Kidney epithelial cell (primary cell): ENCODE measurements around the gene REELD1. TPM values are rescaled to one million over a fixed set of nuclear protein-coding genes. Genes with fewer than 3 reads are reported as not detected.
A peak's percentile ranks its signal among the peaks of the same experiment; 100 is the strongest.

ENCODE experiments used
- DNase-seq: peaks from one replicate; pipeline ENCODE4 v3.0.0-alpha.2; 2010; ENCODE audit warnings: low read depth
- H3K27me3 ChIP-seq: 2 replicates; pipeline ENCODE4 v1.6.0; 2011; ENCODE audit warnings: low read length; ENCODE audit not compliant: control insufficient read depth, insufficient read depth
- H3K36me3 ChIP-seq: 2 replicates; pipeline ENCODE4 v1.5.1; 2011; ENCODE audit warnings: low read length; ENCODE audit not compliant: control insufficient read depth, insufficient read depth
- H3K4me3 ChIP-seq: 2 replicates; pipeline ENCODE4 v1.5.1; 2011; ENCODE audit warnings: low read depth, mild to moderate bottlenecking, control low read depth, low read length
- total RNA-seq: library from RNA; depleted of rRNA; stranded (reverse); fragments of >200 nt; gene quantifications from 2 replicates; pipeline ENCODE4 v1.2.3, GENCODE V29; 2015
- TF ChIP-seq, protein P1 (sequence below): IDR thresholded peaks from 2 replicates; pipeline ENCODE4 v1.5.1; 2011; ENCODE audit warnings: mild to moderate bottlenecking, moderate library complexity, low read length, control low read depth, inconsistent platforms; ENCODE audit not compliant: insufficient read depth, poor library complexity, severe bottlenecking

The REELD1 gene
- total RNA-seq, 1 donor from 2014 or later, result not detected

DNA sequence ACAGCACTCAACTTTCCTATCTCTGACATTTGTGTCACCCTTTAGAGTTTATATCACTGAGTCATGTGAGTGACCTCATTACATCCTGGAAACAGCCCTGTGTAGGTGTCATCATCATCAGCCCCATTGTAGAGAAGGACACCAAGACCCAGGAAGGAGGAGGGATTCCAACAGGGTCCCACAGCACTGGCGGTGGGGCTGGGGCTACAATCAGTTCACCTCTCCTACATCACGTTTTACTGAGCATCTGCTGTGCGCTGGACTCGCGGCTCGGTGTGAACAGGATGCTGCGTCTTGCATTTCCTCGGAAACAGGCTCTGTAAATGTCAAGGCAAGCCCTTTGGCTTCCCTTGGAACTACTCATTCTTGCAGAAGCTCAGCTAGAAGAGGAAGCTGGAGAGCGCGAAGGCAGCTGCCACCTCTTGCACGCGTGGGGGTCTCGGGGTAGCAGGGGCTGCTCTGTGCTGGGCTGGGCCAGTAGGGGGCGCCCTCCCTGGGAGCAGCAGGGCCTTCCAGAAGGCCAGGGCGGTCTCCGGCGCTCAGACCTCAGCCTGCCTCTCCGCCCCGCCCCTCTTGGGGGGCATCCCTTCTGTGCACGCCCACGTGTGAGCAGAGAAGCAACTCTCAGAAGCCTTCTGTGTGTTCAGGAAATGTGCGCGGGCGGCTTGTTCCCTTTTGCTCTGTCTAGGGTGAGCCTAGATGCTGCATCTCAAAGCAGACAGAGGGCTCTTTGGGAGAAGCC is 29.0 kb downstream of the REELD1 start:
- TF ChIP-seq, protein P1, sequence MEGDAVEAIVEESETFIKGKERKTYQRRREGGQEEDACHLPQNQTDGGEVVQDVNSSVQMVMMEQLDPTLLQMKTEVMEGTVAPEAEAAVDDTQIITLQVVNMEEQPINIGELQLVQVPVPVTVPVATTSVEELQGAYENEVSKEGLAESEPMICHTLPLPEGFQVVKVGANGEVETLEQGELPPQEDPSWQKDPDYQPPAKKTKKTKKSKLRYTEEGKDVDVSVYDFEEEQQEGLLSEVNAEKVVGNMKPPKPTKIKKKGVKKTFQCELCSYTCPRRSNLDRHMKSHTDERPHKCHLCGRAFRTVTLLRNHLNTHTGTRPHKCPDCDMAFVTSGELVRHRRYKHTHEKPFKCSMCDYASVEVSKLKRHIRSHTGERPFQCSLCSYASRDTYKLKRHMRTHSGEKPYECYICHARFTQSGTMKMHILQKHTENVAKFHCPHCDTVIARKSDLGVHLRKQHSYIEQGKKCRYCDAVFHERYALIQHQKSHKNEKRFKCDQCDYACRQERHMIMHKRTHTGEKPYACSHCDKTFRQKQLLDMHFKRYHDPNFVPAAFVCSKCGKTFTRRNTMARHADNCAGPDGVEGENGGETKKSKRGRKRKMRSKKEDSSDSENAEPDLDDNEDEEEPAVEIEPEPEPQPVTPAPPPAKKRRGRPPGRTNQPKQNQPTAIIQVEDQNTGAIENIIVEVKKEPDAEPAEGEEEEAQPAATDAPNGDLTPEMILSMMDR, result peak; percentile 42
- H3K27me3 ChIP-seq, result no peaks in the 10 kb centered on the region
- H3K4me3 ChIP-seq, result no peak overlapping the region
- DNase-seq, result no peak
- H3K36me3 ChIP-seq, result no peaks in the 10 kb centered on the region

DNA sequence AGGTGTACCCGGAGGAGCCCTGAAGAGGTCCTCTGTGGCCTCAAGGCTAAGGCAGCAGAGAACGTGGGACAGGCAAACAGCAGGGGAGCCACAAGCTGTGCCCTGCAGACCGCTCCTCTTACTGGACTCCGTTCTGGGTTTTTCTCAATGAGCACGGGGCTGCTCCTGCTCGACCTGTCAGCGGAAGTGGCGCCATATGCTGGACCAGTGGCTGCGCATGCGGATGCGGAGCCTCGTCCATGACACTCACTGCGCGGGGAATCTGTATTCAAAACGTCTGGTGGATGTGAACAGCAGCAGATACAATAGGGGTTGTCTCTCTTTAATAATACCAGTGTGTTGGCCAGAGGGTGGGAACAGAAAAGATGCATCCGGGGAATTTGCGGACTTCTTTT is 29.5 kb downstream of the REELD1 start:
- DNase-seq, result no peak
- Histone ChIP-seq H3K36me3 (no peaks in the 10 kb centered on the region), H3K27me3 (no peaks in the 10 kb centered on the region), H3K4me3 (no peak overlapping the region)
- TF ChIP-seq, protein P1, result no peak

DNA sequence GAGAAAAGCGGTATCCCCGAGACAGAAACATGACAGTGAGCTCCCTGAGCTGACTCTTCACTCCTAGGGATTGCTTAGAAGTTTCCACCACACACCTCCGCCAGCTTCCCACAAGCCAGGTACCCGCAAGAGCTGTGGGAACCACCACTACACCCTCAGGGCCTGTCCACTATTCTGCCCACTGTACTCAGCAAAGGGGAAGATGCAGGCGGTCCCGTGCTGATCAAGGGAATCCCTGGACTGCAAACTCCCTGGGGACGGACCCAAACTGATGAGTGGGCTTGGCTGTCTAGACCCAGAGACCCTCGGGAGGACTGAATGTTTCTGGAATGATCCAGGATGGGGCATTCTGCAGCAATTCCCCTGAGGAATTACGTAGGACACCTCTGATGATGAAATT is 30.2 kb downstream of the REELD1 start:
- Histone ChIP-seq H3K4me3 (no peak overlapping the region), H3K27me3 (no peaks in the 10 kb centered on the region), H3K36me3 (no peaks in the 10 kb centered on the region)
- TF ChIP-seq, protein P1, result no peak
- DNase-seq, result no peak

DNA sequence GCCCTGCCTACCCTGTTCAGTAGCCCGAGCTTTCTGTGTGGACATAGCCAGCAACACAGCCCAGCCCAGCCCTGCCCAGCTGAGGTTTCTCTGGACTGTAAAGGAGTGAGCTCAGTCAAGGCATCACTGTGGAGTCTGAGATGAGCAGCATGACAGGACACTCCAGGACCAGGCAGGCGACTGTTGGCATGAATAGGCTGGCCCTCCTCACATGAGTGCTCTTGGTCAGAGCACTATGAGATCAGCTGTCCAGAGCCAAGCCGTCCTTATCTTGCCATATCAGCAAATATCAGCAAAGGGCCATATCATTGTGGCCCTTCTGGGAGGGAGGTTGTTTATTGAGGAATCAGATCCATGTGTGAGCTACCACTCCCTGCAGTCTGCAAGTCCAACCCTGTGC is 30.9 kb downstream of the REELD1 start:
- Histone ChIP-seq H3K27me3 (no peaks in the 10 kb centered on the region), H3K36me3 (no peaks in the 10 kb centered on the region), H3K4me3 (no peak overlapping the region)
- TF ChIP-seq, protein P1, result no peak
- DNase-seq, result no peak

DNA sequence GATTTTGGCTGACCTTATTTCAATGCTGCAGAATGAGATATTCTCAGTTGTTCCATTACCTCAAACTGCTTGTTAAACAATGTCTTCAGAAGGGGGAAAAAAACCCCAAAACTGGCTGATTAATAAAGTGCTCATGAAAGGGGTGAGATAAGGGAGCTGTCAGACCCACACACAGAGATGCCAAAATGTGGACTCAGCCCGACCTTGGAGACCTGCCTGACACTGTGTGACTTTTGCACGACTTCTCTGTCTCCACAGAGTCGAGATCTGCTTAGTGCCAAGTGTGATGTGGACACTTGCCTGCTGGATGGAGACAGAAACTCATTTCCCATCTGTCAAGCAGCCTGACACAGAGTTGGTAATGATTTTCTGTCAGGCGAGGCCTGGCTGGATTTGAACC is 31.5 kb downstream of the REELD1 start:
- no peak for DNase-seq
- no peaks in the 10 kb centered on the region for H3K27me3 ChIP-seq
- TF ChIP-seq, protein P1, result no peak
- no peaks in the 10 kb centered on the region for H3K36me3 ChIP-seq
- no peak overlapping the region for H3K4me3 ChIP-seq

DNA sequence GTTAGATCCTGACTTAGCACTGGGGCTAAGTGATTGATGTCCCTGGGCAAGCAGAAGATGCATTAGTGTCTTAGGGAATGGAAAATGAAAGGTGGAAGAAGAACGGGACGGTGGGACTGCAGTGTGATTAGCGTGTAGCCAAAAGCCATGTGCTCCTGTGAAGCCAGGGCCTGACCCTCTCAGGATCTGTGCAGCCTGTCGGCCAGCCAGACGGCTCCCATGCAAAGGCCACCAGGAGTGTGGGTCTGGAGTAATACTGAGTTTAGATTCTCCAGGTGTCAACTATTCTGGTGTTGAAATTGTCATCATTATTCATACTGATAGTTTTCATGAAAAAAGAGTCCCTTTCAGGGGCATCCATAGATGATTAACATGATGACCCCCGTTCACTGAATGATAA is 32.0 kb downstream of the REELD1 start:
- H3K27me3 ChIP-seq, result no peaks in the 10 kb centered on the region
- TF ChIP-seq, protein P1, result no peak
- DNase-seq, result no peak
- no peaks in the 10 kb centered on the region for H3K36me3 ChIP-seq
- H3K4me3 ChIP-seq, result no peak overlapping the region
